ENCODE measurements around the gene UGCG.
A peak's percentile ranks its signal among the peaks of the same experiment; 100 is the strongest.

Gene UGCG

GRCh38 chr9:111914749-111915424 lies 18.3 kb downstream of the UGCG start:
- H3K4me3 ChIP-seq (ENCODE audit: low read length), result no peak overlapping the region
- DNase-seq (ENCODE audit: low read depth, low spot score), result no peak

- no peak for DNase-seq (ENCODE audit: low read depth, low spot score)
- H3K4me3 ChIP-seq (ENCODE audit: low read length), result no peak overlapping the region
Measured at GRCh38 chr9:111915425-111915758, 18.8 kb downstream of the UGCG start.

- no peak for DNase-seq (ENCODE audit: low read depth, low spot score)
- no peak overlapping the region for H3K4me3 ChIP-seq (ENCODE audit: low read length)
Measured at GRCh38 chr9:111916234-111916645, 19.6 kb downstream of the UGCG start.

- no peak overlapping the region for H3K4me3 ChIP-seq (ENCODE audit: low read length)
Measured at GRCh38 chr9:111917201-111917600, 20.6 kb downstream of the UGCG start.

GRCh38 chr9:111917980-111918379 lies 21.4 kb downstream of the UGCG start:
- H3K4me3 ChIP-seq (ENCODE audit: low read length), result no peak overlapping the region
- DNase-seq (ENCODE audit: low read depth, low spot score), result no peak

More at GRCh38 chr9:111917201-111917600, 20.6 kb downstream of the UGCG start:
- no peak for DNase-seq (ENCODE audit: low read depth, low spot score)

- DNase-seq (ENCODE audit: low read depth, low spot score), result no peak
- H3K4me3 ChIP-seq (ENCODE audit: low read length), result no peak overlapping the region
Measured at GRCh38 chr9:111919875-111920274, 23.3 kb downstream of the UGCG start.

GRCh38 chr9:111920531-111920930 lies 23.9 kb downstream of the UGCG start:
- no peak for DNase-seq (ENCODE audit: low read depth, low spot score)
- no peak overlapping the region for H3K4me3 ChIP-seq (ENCODE audit: low read length)

- no peak for DNase-seq (ENCODE audit: low read depth, low spot score)
- no peak overlapping the region for H3K4me3 ChIP-seq (ENCODE audit: low read length)
Measured at GRCh38 chr9:111922324-111923013, 25.9 kb downstream of the UGCG start.

GRCh38 chr9:111924281-111924680 lies 27.7 kb downstream of the UGCG start:
- H3K4me3 ChIP-seq (ENCODE audit: low read length), result no peak overlapping the region
- no peak for DNase-seq (ENCODE audit: low read depth, low spot score)

- H3K4me3 ChIP-seq (ENCODE audit: low read length), result no peak overlapping the region
- DNase-seq (ENCODE audit: low read depth, low spot score), result no peak
Measured at GRCh38 chr9:111925017-111925770, 28.6 kb downstream of the UGCG start.

- DNase-seq (ENCODE audit: low read depth, low spot score), result no peak
- no peak overlapping the region for H3K4me3 ChIP-seq (ENCODE audit: low read length)
Measured at GRCh38 chr9:111925784-111926183, 29.2 kb downstream of the UGCG start.

GRCh38 chr9:111926421-111926875 lies 29.8 kb downstream of the UGCG start:
- H3K4me3 ChIP-seq (ENCODE audit: low read length), result no peak overlapping the region
- peak; percentile 93 for DNase-seq (ENCODE audit: low read depth, low spot score)

GRCh38 chr9:111928359-111928720 lies 31.7 kb downstream of the UGCG start:
- DNase-seq (ENCODE audit: low read depth, low spot score), result no peak
- no peak overlapping the region for H3K4me3 ChIP-seq (ENCODE audit: low read length)

- no peak for DNase-seq (ENCODE audit: low read depth, low spot score)
- no peak overlapping the region for H3K4me3 ChIP-seq (ENCODE audit: low read length)
Measured at GRCh38 chr9:111934747-111935146, 38.1 kb downstream of the UGCG start.

- no peak overlapping the region for H3K4me3 ChIP-seq (ENCODE audit: low read length)
- DNase-seq (ENCODE audit: low read depth, low spot score), result no peak
Measured at GRCh38 chr9:111936391-111936790, 39.8 kb downstream of the UGCG start.

- no peak overlapping the region for H3K4me3 ChIP-seq (ENCODE audit: low read length)
- no peak for DNase-seq (ENCODE audit: low read depth, low spot score)
Measured at GRCh38 chr9:111937301-111937700, 40.7 kb downstream of the UGCG start.

GRCh38 chr9:111937781-111938426 lies 41.3 kb downstream of the UGCG start:
- H3K4me3 ChIP-seq (ENCODE audit: low read length), result no peak overlapping the region
- no peak for DNase-seq (ENCODE audit: low read depth, low spot score)

- DNase-seq (ENCODE audit: low read depth, low spot score), result no peak
- H3K4me3 ChIP-seq (ENCODE audit: low read length), result no peak overlapping the region
Measured at GRCh38 chr9:111938427-111938800, 41.8 kb downstream of the UGCG start.

GRCh38 chr9:111939322-111939721 lies 42.7 kb downstream of the UGCG start:
- no peak overlapping the region for H3K4me3 ChIP-seq (ENCODE audit: low read length)
- no peak for DNase-seq (ENCODE audit: low read depth, low spot score)

- DNase-seq (ENCODE audit: low read depth, low spot score), result no peak
- H3K4me3 ChIP-seq (ENCODE audit: low read length), result no peak overlapping the region
Measured at GRCh38 chr9:111940697-111941096, 44.1 kb downstream of the UGCG start.
